ENCODE measurements around the gene PUSL1.

The PUSL1 gene

GRCh38 chr1:1272341-1273208 lies 35.8 kb upstream of the PUSL1 start:
- Histone ChIP-seq H3K9me3 (ENCODE audit: control insufficient read depth, insufficient read depth, low read depth, low read length) (no peaks in the 10 kb centered on the region), H3K27ac (ENCODE audit: extremely low read depth, low read depth, low read length) (peak overlapping the region; percentile 86), H3K36me3 (ENCODE audit: control insufficient read depth in 2 of 2, insufficient read depth in 1 of 2, low read length in 2 of 2) (peaks cover 4 to 51% of the 10 kb centered on the region in 2 experiments; a peak in 2 of 3 replicates), H3K4me3 (ENCODE audit: low read depth, low read length) (peak overlapping the region; percentile 89), H3K4me1 (ENCODE audit: control insufficient read depth, insufficient read depth, low read length) (0 out of 2 replicates have a peak, but pooled peaks cover 4% of the 10 kb centered on the region)
- POLR2A ChIA-PET: interaction anchor here (1.8 kb wide), 2 partner anchors 8 to 18 kb away, joined by 6 to 12 read pairs; no protein-coding TSS in a partner anchor
- no peak for TF ChIP-seq ZNF140 (tag by site-specific recombination; IDR thresholded peaks at IDR 0.05)
- peak; percentile 8; the same call in 1 of the 2 replicates for TF ChIP-seq SP2 (tag by site-specific recombination; IDR thresholded peaks at IDR 0.05)
- no peak for TF ChIP-seq ZNF23 (tag by site-specific recombination; IDR thresholded peaks at IDR 0.05; ENCODE audit: borderline replicate concordance)
- TF ChIP-seq ZNF76 (tag by site-specific recombination; IDR thresholded peaks at IDR 0.05; ENCODE audit: borderline replicate concordance, low read depth): peak; percentile 17; the same call in 1 of the 2 replicates
- TF ChIP-seq ZEB2 (tag by site-specific recombination; IDR thresholded peaks at IDR 0.05): peak; percentile 80
- TF ChIP-seq ZNF335 (tag by site-specific recombination; conservative IDR thresholded peaks at IDR 0.05): peak; percentile 39; the same call in 1 of the 2 replicates
- TF ChIP-seq ZNF302 (tag by site-specific recombination; IDR thresholded peaks at IDR 0.05; ENCODE audit: low read depth): no peak
- CTCF ChIA-PET: no interaction called here

- POLR2A ChIA-PET: interaction anchor here (0.5 to 1.8 kb wide), 9 partner anchors 8 to 445 kb away, joined by 3 to 12 read pairs (median 3); no protein-coding TSS in a partner anchor
These were observed 35.2 kb upstream of the PUSL1 start for GRCh38 chr1:1273209-1273511.

GRCh38 chr1:1273512-1274298 lies 34.7 kb upstream of the PUSL1 start, which contains the start of gene UBE2J2:
UBE2J2 (minus strand) TSS chr1:1273854; CDS start chr1:1267992, 5,862 bp downstream.
- Histone ChIP-seq H3K4me3 (ENCODE audit: low read depth, low read length) (peak within 1 kb of the TSS; percentile 89), H3K9me3 (ENCODE audit: control insufficient read depth, insufficient read depth, low read depth, low read length) (no peaks in the 10 kb centered on the region), H3K27ac (ENCODE audit: extremely low read depth, low read depth, low read length) (peak within 1 kb of the TSS; percentile 86), H3K4me1 (ENCODE audit: control insufficient read depth, insufficient read depth, low read length) (0 out of 2 replicates have a peak, but pooled peaks cover 4% of the 10 kb centered on the region), H3K36me3 (ENCODE audit: control insufficient read depth in 2 of 2, insufficient read depth in 1 of 2, low read length in 2 of 2) (peaks cover 4 to 40% of the 10 kb centered on the region in 2 experiments; a peak in 2 of 3 replicates)
- ChIA-PET POLR2A (interaction anchor here (0.5 to 1.8 kb wide), 9 partner anchors 9 to 444 kb away, joined by 3 to 12 read pairs (median 3); no protein-coding TSS in a partner anchor), CTCF (interaction anchor here (0.6 to 0.8 kb wide), 2 partner anchors 8 to 9 kb away, joined by 3 read pairs; no protein-coding TSS in a partner anchor)
- TF ChIP-seq PRDM4 (tag by site-specific recombination; IDR thresholded peaks at IDR 0.05): no peak
- no peak for TF ChIP-seq ZNF792 (tag by site-specific recombination; IDR thresholded peaks at IDR 0.05)
- no peak for TF ChIP-seq SALL2 (tag by site-specific recombination; IDR thresholded peaks at IDR 0.05; ENCODE audit: borderline replicate concordance)
- no peak for TF ChIP-seq ZNF121 (tag by site-specific recombination; IDR thresholded peaks at IDR 0.05)
- TF ChIP-seq ZNF48 (tag by site-specific recombination; IDR thresholded peaks at IDR 0.05): no peak
- no peak; the same call in 1 of the 2 replicates for TF ChIP-seq ZNF626 (tag by site-specific recombination; IDR thresholded peaks at IDR 0.05)
- peak; percentile 75 for TF ChIP-seq ZBTB6 (tag by site-specific recombination; IDR thresholded peaks at IDR 0.05)
- TF ChIP-seq PRDM10 (tag by site-specific recombination; IDR thresholded peaks at IDR 0.05): no peak
- TF ChIP-seq SCRT1 (tag by site-specific recombination; IDR thresholded peaks at IDR 0.05; ENCODE audit: borderline replicate concordance): no peak

More at GRCh38 chr1:1273209-1273511, 35.2 kb upstream of the PUSL1 start:
- no peaks in the 10 kb centered on the region for H3K9me3 ChIP-seq (ENCODE audit: control insufficient read depth, insufficient read depth, low read depth, low read length)
- peak overlapping the region; percentile 86 for H3K27ac ChIP-seq (ENCODE audit: extremely low read depth, low read depth, low read length)
- CTCF ChIA-PET: no interaction called here
- 0 out of 2 replicates have a peak, but pooled peaks cover 4% of the 10 kb centered on the region for H3K4me1 ChIP-seq (ENCODE audit: control insufficient read depth, insufficient read depth, low read length)
- H3K4me3 ChIP-seq (ENCODE audit: low read depth, low read length): peak overlapping the region; percentile 89
- TF ChIP-seq GLI4 (tag by site-specific recombination; IDR thresholded peaks at IDR 0.05): no peak
- peak; percentile 40 for TF ChIP-seq ZBTB26 (tag by site-specific recombination; optimal IDR thresholded peaks at IDR 0.05)
- H3K36me3 ChIP-seq (ENCODE audit: control insufficient read depth in 2 of 2, insufficient read depth in 1 of 2, low read length in 2 of 2): peaks cover 4 to 45% of the 10 kb centered on the region in 2 experiments; a peak in 2 of 3 replicates

Data from HEK293 (cell line).